ENCODE results near the gene METTL8. TPM values are rescaled to one million over a fixed set of nuclear protein-coding genes. Genes with fewer than 3 reads are reported as not detected.

The METTL8 gene
- total and polyA plus RNA-seq, 2 of the 13 experiments (the other 11 are each of a cell fraction or from before 2014, with no cell fraction given): 18.6 to 68.2 TPM

- ChIA-PET CTCF (ENCODE audit: low intra/inter-chr PET ratio, low total read pairs) (no interaction called here), POLR2A (no interaction called here)
- in situ Hi-C loops (cut with HindIII; ENCODE audit: extremely low pct_ligation_motif_present, low pct_unique_long_range_greater_than_20kb): no loop called here
- H3K27me3 ChIP-seq (ENCODE audit: control insufficient read depth in 1 of 2, insufficient read depth in 2 of 2, low read length in 2 of 2): no peaks in the 10 kb centered on the region
- H3K36me3 ChIP-seq (replicated peaks in 1 of 2; ENCODE audit: control insufficient read depth in 1 of 2, insufficient read depth in 2 of 2, low read length in 2 of 2): peaks cover 5 to 41% of the 10 kb centered on the region in 2 experiments; a peak in 3 of 5 replicates
- FAIRE-seq (no peak), ATAC-seq (no peak), DNase-seq (ENCODE audit: low spot score) (no peak)
- peaks cover 7% of the 10 kb centered on the region; the same call in 1 of the 2 replicates for H3K4me1 ChIP-seq (ENCODE audit: insufficient read depth, low read length)
- no peak overlapping the region for H3K4me2 ChIP-seq (ENCODE audit: low read depth, low read length)
- H3K27ac ChIP-seq (ENCODE audit: extremely low read length, insufficient read depth, low read length): no peak overlapping the region
- TF ChIP-seq ZNF782 (CRISPR knock-in tag; IDR thresholded peaks at IDR 0.05; ENCODE audit: borderline replicate concordance) (no peak), MAX (IDR thresholded peaks at IDR 0.05) (no peak), DBP (CRISPR knock-in tag; IDR thresholded peaks at IDR 0.05; ENCODE audit: not compliant biosample characterization) (no peak), SAFB2 (CRISPR knock-in tag; IDR thresholded peaks at IDR 0.05; ENCODE audit: borderline replicate concordance, low read depth) (no peak), ZNF12 (CRISPR knock-in tag; IDR thresholded peaks at IDR 0.05) (no peak), SMC3 (IDR thresholded peaks at IDR 0.05; ENCODE audit: low read length) (no peak), ZBTB8A (CRISPR knock-in tag; IDR thresholded peaks at IDR 0.05; ENCODE audit: borderline replicate concordance, low read depth) (no peak), TRAFD1 (CRISPR knock-in tag; IDR thresholded peaks at IDR 0.05; ENCODE audit: borderline replicate concordance) (no peak), MIER2 (CRISPR knock-in tag; IDR thresholded peaks at IDR 0.05) (no peak), ZNF691 (CRISPR knock-in tag; IDR thresholded peaks at IDR 0.05; ENCODE audit: borderline replicate concordance, low read depth) (no peak), ZNF615 (CRISPR knock-in tag; IDR thresholded peaks at IDR 0.05; ENCODE audit: borderline replicate concordance) (no peak), PRDM15 (CRISPR knock-in tag; IDR thresholded peaks at IDR 0.05) (no peak), ZNF414 (CRISPR knock-in tag; IDR thresholded peaks at IDR 0.05) (no peak)
- H3K79me2 ChIP-seq (ENCODE audit: insufficient read depth, low read length): no peaks in the 10 kb centered on the region
- H3K4me3 ChIP-seq (replicated peaks in 1 of 3; ENCODE audit: insufficient read depth in 1 of 3, low read depth in 2 of 3, low read length in 3 of 3): no peak overlapping the region
- 100% methylated on average over 1 of the region's 1 CpG for WGBS (ENCODE audit: low lambda C conversion rate)
- H3K9me3 ChIP-seq (ENCODE audit: low read length): no peaks in the 10 kb centered on the region
- intact Hi-C loops (cut with micrococcal nuclease; ENCODE audit: unreplicated experiment): no loop called here
- H2AFZ ChIP-seq (ENCODE audit: low read length): no peak overlapping the region
- H3K9ac ChIP-seq (ENCODE audit: insufficient read depth, low read depth, low read length): no peak overlapping the region
- H4K20me1 ChIP-seq (ENCODE audit: insufficient read depth, low read length): no peaks in the 10 kb centered on the region
- BruUV-seq (replicated peaks): no TSS peak
These were observed 47.1 kb upstream of the METTL8 start for GRCh38 chr2:171480908-171481307.

All from HepG2 (cell line).